Fibroblast of lung (primary cell): ENCODE data around the gene STOML3. TPM values are rescaled to one million over a fixed set of nuclear protein-coding genes. Genes with fewer than 3 reads are reported as not detected.

ENCODE experiments used
- DNase-seq, 2 donors: peaks; one replicate each; pipeline versions ENCODE4 v3.0.0 to v3.0.0-alpha.2; 2010; ENCODE audit warnings: low read depth in 2 of 2
- H2AFZ ChIP-seq: 2 replicates; pipeline ENCODE4 v1.5.1; 2012; ENCODE audit warnings: low read length, control low read depth, inconsistent platforms
- H3K27ac ChIP-seq: 2 replicates; pipeline ENCODE4 v1.5.1; 2011; ENCODE audit warnings: low read length, control low read depth; ENCODE audit not compliant: insufficient read depth
- H3K27me3 ChIP-seq: 2 replicates; pipeline ENCODE4 v1.5.1; 2011; ENCODE audit warnings: mild to moderate bottlenecking, low read length; ENCODE audit not compliant: control insufficient read depth, insufficient read depth
- H3K36me3 ChIP-seq: 2 replicates; pipeline ENCODE4 v1.5.1; 2011; ENCODE audit warnings: low read length; ENCODE audit not compliant: control insufficient read depth, insufficient read depth
- H3K4me1 ChIP-seq: 2 replicates; pipeline ENCODE4 v1.5.1; 2011; ENCODE audit warnings: low read length; ENCODE audit not compliant: control insufficient read depth, insufficient read depth; ENCODE audit errors: extremely low read depth
- H3K4me2 ChIP-seq: 2 replicates; pipeline ENCODE4 v1.5.1; 2011; ENCODE audit warnings: low read length, control low read depth; ENCODE audit not compliant: insufficient read depth; ENCODE audit errors: extremely low read depth
- H3K4me3 ChIP-seq, 4 experiments: fragments of 200-600 bp in 1 of 4; sonication (generic) in 1 of 4; replicated peaks in 1 of 4; 2 replicates each; pipeline ENCODE4 v1.5.1; 2011 to 2016; ENCODE audit warnings: low read length in 4 of 4, low read depth in 3 of 4, mild to moderate bottlenecking in 3 of 4, control low read depth in 2 of 4, inconsistent platforms in 1 of 4, mixed read lengths in 1 of 4; ENCODE audit not compliant: insufficient read depth in 1 of 4; ENCODE audit errors: control extremely low read depth in 1 of 4
- H3K79me2 ChIP-seq: 2 replicates; pipeline ENCODE4 v1.5.1; 2012; ENCODE audit warnings: mild to moderate bottlenecking, low read length, inconsistent platforms; ENCODE audit not compliant: control insufficient read depth, insufficient read depth
- H3K9ac ChIP-seq: 2 replicates; pipeline ENCODE4 v1.5.1; 2011; ENCODE audit warnings: mild to moderate bottlenecking, low read length, control low read depth; ENCODE audit not compliant: insufficient read depth
- H3K9me3 ChIP-seq: 2 replicates; pipeline ENCODE4 v1.5.1; 2012; ENCODE audit warnings: low read depth, low read length; ENCODE audit not compliant: control insufficient read depth, insufficient read depth
- H4K20me1 ChIP-seq: 2 replicates; pipeline ENCODE4 v1.5.1; 2011; ENCODE audit warnings: low read length; ENCODE audit not compliant: control insufficient read depth, insufficient read depth; ENCODE audit errors: extremely low read depth
- CTCF ChIP-seq, 2 donors: IDR thresholded peaks in 1 of 2; conservative IDR thresholded peaks in 1 of 2; 1 replicate in 1 of 2; 2 replicates in 1 of 2; pipeline ENCODE4 v1.5.1; 2011 to 2012; ENCODE audit warnings: low read length in 2 of 2, control low read depth in 1 of 2, inconsistent platforms in 1 of 2, low read depth in 1 of 2, mild to moderate bottlenecking in 1 of 2
- EZH2 ChIP-seq: IDR thresholded peaks from 2 replicates; pipeline ENCODE4 v1.5.1; 2012; ENCODE audit warnings: low read length, control low read depth, mild to moderate bottlenecking; ENCODE audit errors: missing control alignments
- polyA plus RNA-seq, 2 donors: library from polyadenylated mRNA; depleted of rRNA in 1 of 2; stranded (reverse) in 1 of 2; unstranded in 1 of 2; fragments of >200 nt; gene quantifications; 2 replicates each; pipeline ENCODE4 v1.2.1, GENCODE V29; 2011 to 2012; ENCODE audit warnings: missing spikeins in 1 of 2
- total RNA-seq: library from RNA; depleted of rRNA; stranded (reverse); fragments of >200 nt; gene quantifications from 2 replicates; pipeline ENCODE4 v1.2.1, GENCODE V29; 2014

Gene STOML3
- total and polyA plus RNA-seq, 2 donors (not counting 1 experiment from before 2014, with no cell fraction given) = not detected

- H3K79me2 ChIP-seq = no peaks in the 10 kb centered on the region
- TF ChIP-seq EZH2 (no peak), CTCF (conservative IDR thresholded peaks at IDR 0.05 in 1 of 2, IDR thresholded peaks at IDR 0.05 in 1 of 2; ENCODE audit: low read depth in 1 of 2, low read length in 2 of 2) (no peak)
- no peak overlapping the region for H3K4me2 ChIP-seq
- H2AFZ ChIP-seq = no peak overlapping the region
- no peaks in the 10 kb centered on the region for H3K4me1 ChIP-seq
- DNase-seq = peak in 1 of 2 donors; percentile 58
- no peaks in the 10 kb centered on the region for H4K20me1 ChIP-seq
- no peaks in the 10 kb centered on the region for H3K9me3 ChIP-seq
- no peaks in the 10 kb centered on the region for H3K27me3 ChIP-seq
- H3K27ac ChIP-seq = no peak overlapping the region
- no peaks in the 10 kb centered on the region for H3K36me3 ChIP-seq
- no peak overlapping the region for H3K4me3 ChIP-seq
- no peak overlapping the region for H3K9ac ChIP-seq
These were observed 49.2 kb downstream of the STOML3 start for GRCh38 chr13:38941353-38941945.

GRCh38 chr13:38933786-38934185 is 56.8 kb downstream of the STOML3 start:
- no peaks in the 10 kb centered on the region for H3K4me1 ChIP-seq

GRCh38 chr13:38922170-38922569 is 68.5 kb downstream of the STOML3 start:
- no peak overlapping the region for H3K4me3 ChIP-seq
- no peaks in the 10 kb centered on the region for H4K20me1 ChIP-seq
- no peaks in the 10 kb centered on the region for H3K36me3 ChIP-seq
- no peak for TF ChIP-seq CTCF (conservative IDR thresholded peaks at IDR 0.05 in 1 of 2, IDR thresholded peaks at IDR 0.05 in 1 of 2; ENCODE audit: low read depth in 1 of 2, low read length in 2 of 2)
- TF ChIP-seq EZH2 = no peak
- no peak overlapping the region for H3K4me2 ChIP-seq
- H3K4me1 ChIP-seq = no peaks in the 10 kb centered on the region
- H3K9ac ChIP-seq = no peak overlapping the region
- H3K27ac ChIP-seq = no peak overlapping the region
- H2AFZ ChIP-seq = no peak overlapping the region
- DNase-seq = no peak
- H3K27me3 ChIP-seq = no peaks in the 10 kb centered on the region
- H3K79me2 ChIP-seq = no peaks in the 10 kb centered on the region
- H3K9me3 ChIP-seq = no peaks in the 10 kb centered on the region

More at GRCh38 chr13:38933786-38934185, 56.8 kb downstream of the STOML3 start:
- DNase-seq = no peak
- Histone ChIP-seq H4K20me1 (no peaks in the 10 kb centered on the region), H3K79me2 (no peaks in the 10 kb centered on the region), H3K27ac (no peak overlapping the region), H3K4me2 (no peak overlapping the region), H3K36me3 (no peaks in the 10 kb centered on the region), H3K9ac (no peak overlapping the region), H2AFZ (no peak overlapping the region), H3K4me3 (no peak overlapping the region), H3K9me3 (no peaks in the 10 kb centered on the region), H3K27me3 (no peaks in the 10 kb centered on the region)
- TF ChIP-seq EZH2 (no peak), CTCF (conservative IDR thresholded peaks at IDR 0.05 in 1 of 2, IDR thresholded peaks at IDR 0.05 in 1 of 2; ENCODE audit: low read depth in 1 of 2, low read length in 2 of 2) (no peak)
